KMS-11 (cell line): ENCODE measurements around the gene SAP25.

ENCODE experiments used
- H2AFZ ChIP-seq: fragments of 200-600 bp; sonication (generic); 2 replicates; pipeline ENCODE4 v1.6.1; 2016; ENCODE audit warnings: antibody characterized with exemption, mixed run types, low read depth
- H3K27ac ChIP-seq: fragments of 200-600 bp; sonication (generic); 2 replicates; pipeline ENCODE4 v1.6.1; 2016; ENCODE audit warnings: mild to moderate bottlenecking, mixed run types
- H3K27me3 ChIP-seq: fragments of 200-600 bp; sonication (generic); 2 replicates; pipeline ENCODE4 v1.6.1; 2017; ENCODE audit warnings: mild to moderate bottlenecking, low read depth, mixed run types, moderate library complexity; ENCODE audit not compliant: insufficient read depth
- H3K36me3 ChIP-seq: fragments of 200-600 bp; sonication (generic); 2 replicates; pipeline ENCODE4 v1.6.1; 2017; ENCODE audit warnings: mild to moderate bottlenecking, mixed run types; ENCODE audit not compliant: insufficient read depth
- H3K4me1 ChIP-seq: fragments of 200-600 bp; sonication (generic); 2 replicates; pipeline ENCODE4 v1.6.1; 2016; ENCODE audit warnings: mild to moderate bottlenecking, low read depth, mixed run types; ENCODE audit not compliant: poor library complexity, severe bottlenecking
- H3K4me2 ChIP-seq: fragments of 200-600 bp; sonication (generic); 2 replicates; pipeline ENCODE4 v1.7.0; 2016; ENCODE audit warnings: mild to moderate bottlenecking, mixed run types
- H3K4me3 ChIP-seq: fragments of 200-600 bp; sonication (generic); IDR thresholded peaks from 2 replicates; pipeline ENCODE4 v1.6.1; 2017; ENCODE audit warnings: low read depth, low read length, mixed read lengths; ENCODE audit not compliant: insufficient read depth
- H3K79me2 ChIP-seq: fragments of 200-600 bp; sonication (generic); 2 replicates; pipeline ENCODE4 v1.6.1; 2016; ENCODE audit warnings: low read depth, mixed run types; ENCODE audit not compliant: insufficient read depth
- H3K9ac ChIP-seq: fragments of 200-600 bp; sonication (generic); 2 replicates; pipeline ENCODE4 v1.6.1; 2016; ENCODE audit warnings: mild to moderate bottlenecking, mixed run types
- H4K20me1 ChIP-seq: fragments of 200-600 bp; sonication (generic); 2 replicates; pipeline ENCODE4 v1.6.1; 2016; ENCODE audit warnings: mild to moderate bottlenecking, mixed run types; ENCODE audit not compliant: insufficient read depth
- CTCF ChIP-seq: fragments of 200-600 bp; sonication (generic); conservative IDR thresholded peaks from 2 replicates; pipeline ENCODE4 v1.6.1; 2017; ENCODE audit warnings: low read depth, mild to moderate bottlenecking, antibody characterized with exemption, low read length, moderate library complexity, mixed read lengths

Gene SAP25

GRCh38 chr7:100604028-100604975, 30.6 kb upstream of the SAP25 start:
- Histone ChIP-seq H3K4me1 (peaks cover 11% of the 10 kb centered on the region), H3K79me2 (no peaks in the 10 kb centered on the region), H3K27ac (no peak overlapping the region)

GRCh38 chr7:100603726-100604027, 30.0 kb upstream of the SAP25 start:
- H3K4me3 ChIP-seq: no peak overlapping the region
- no peak overlapping the region for H3K27ac ChIP-seq
- H3K27me3 ChIP-seq: peaks cover 20% of the 10 kb centered on the region; the same call in 1 of the 2 replicates

More at GRCh38 chr7:100604028-100604975, 30.6 kb upstream of the SAP25 start:
- Histone ChIP-seq H3K4me3 (no peak overlapping the region), H2AFZ (peak overlapping the region; percentile 94), H4K20me1 (no peaks in the 10 kb centered on the region), H3K4me2 (peak overlapping the region; percentile 86), H3K27me3 (peaks cover 18% of the 10 kb centered on the region; the same call in 1 of the 2 replicates), H3K9ac (peak overlapping the region; percentile 37; the same call in 1 of the 2 replicates), H3K36me3 (no peaks in the 10 kb centered on the region)
- peak; percentile 78 for TF ChIP-seq CTCF

GRCh38 chr7:100602889-100603725, 29.4 kb upstream of the SAP25 start:
- no peak for TF ChIP-seq CTCF
- H3K79me2 ChIP-seq: no peaks in the 10 kb centered on the region
- no peaks in the 10 kb centered on the region for H4K20me1 ChIP-seq
- peak overlapping the region; percentile 94; the same call in 1 of the 2 replicates for H2AFZ ChIP-seq
- H3K9ac ChIP-seq: peak overlapping the region; percentile 25; the same call in 1 of the 2 replicates
- H3K4me3 ChIP-seq: no peak overlapping the region
- H3K4me1 ChIP-seq: peaks cover 11% of the 10 kb centered on the region
- no peak overlapping the region for H3K27ac ChIP-seq
- H3K27me3 ChIP-seq: peaks cover 15% of the 10 kb centered on the region; the same call in 1 of the 2 replicates
- H3K4me2 ChIP-seq: peak overlapping the region; percentile 84
- no peaks in the 10 kb centered on the region for H3K36me3 ChIP-seq

More at GRCh38 chr7:100603726-100604027, 30.0 kb upstream of the SAP25 start:
- Histone ChIP-seq H3K4me1 (peaks cover 11% of the 10 kb centered on the region), H3K4me2 (peak overlapping the region; percentile 84), H3K36me3 (no peaks in the 10 kb centered on the region), H4K20me1 (no peaks in the 10 kb centered on the region), H3K79me2 (no peaks in the 10 kb centered on the region), H3K9ac (peak overlapping the region; percentile 25; the same call in 1 of the 2 replicates), H2AFZ (peak overlapping the region; percentile 94)
- no peak for TF ChIP-seq CTCF

GRCh38 chr7:100600730-100601038, 27.0 kb upstream of the SAP25 start:
- Histone ChIP-seq H3K9ac (no peak overlapping the region), H3K4me2 (no peak overlapping the region), H4K20me1 (no peaks in the 10 kb centered on the region), H3K4me3 (no peak overlapping the region), H3K4me1 (peaks cover 11% of the 10 kb centered on the region), H2AFZ (no peak overlapping the region), H3K27me3 (peaks cover 28% of the 10 kb centered on the region; the same call in 1 of the 2 replicates), H3K27ac (no peak overlapping the region), H3K36me3 (no peaks in the 10 kb centered on the region), H3K79me2 (no peaks in the 10 kb centered on the region)
- no peak; the same call in 1 of the 2 replicates for TF ChIP-seq CTCF
